GM21367 (cell line): ENCODE data around the gene GALR1.

Experiments used
- ATAC-seq: cut with Tn5 transposase; IDR thresholded peaks from one replicate; pipeline ENCODE4 v1.9.1; 2021; ENCODE audit not compliant: unreplicated experiment

Gene GALR1

GRCh38 chr18:77316641-77317040 is 67.0 kb downstream of the GALR1 start:
- no peak for ATAC-seq

- no peak for ATAC-seq
These were observed 71.4 kb downstream of the GALR1 start for GRCh38 chr18:77320971-77321559.

GRCh38 chr18:77321823-77322805 is 72.5 kb downstream of the GALR1 start:
- no peak for ATAC-seq

GRCh38 chr18:77323640-77324299 is 74.1 kb downstream of the GALR1 start:
- ATAC-seq, result no peak
